A673 (cell line): ENCODE measurements around the gene DGKD. TPM values are rescaled to one million over a fixed set of nuclear protein-coding genes. Genes with fewer than 3 reads are reported as not detected.

Experiments
- BruUV-seq: library from RNA; stranded (reverse); fragments of 400-500 nt; replicated peaks from 2 replicates; lab custom pipeline; 2021; lab: Mats Ljungman, UMichigan
- CTCF ChIA-PET: fragments of 300-600 bp; sonication (Branson Sonifier 250); formaldehyde crosslinking; loops from one replicate; lab custom pipeline; 2022; ENCODE audit warnings: antibody characterized with exemption; lab: Charles Lee
- POLR2A ChIA-PET: fragments of 300-600 bp; sonication (Branson Sonifier 250); formaldehyde crosslinking; loops from one replicate; lab custom pipeline; 2022; ENCODE audit warnings: antibody characterized with exemption; ENCODE audit not compliant: low non-redundant PET; lab: Charles Lee
- DNase-seq: peaks from one replicate; pipeline ENCODE4 v3.0.0-alpha.2; 2015; ENCODE audit warnings: low spot score
- H3K27ac ChIP-seq: fragments of 200-600 bp; sonication (generic); 2 replicates; pipeline ENCODE4 v1.5.1; 2016; ENCODE audit warnings: mixed run types, low read depth, mild to moderate bottlenecking, mixed read lengths, antibody characterized with exemption, low read length; ENCODE audit not compliant: poor library complexity, severe bottlenecking
- H3K27me3 ChIP-seq: fragments of 200-600 bp; sonication (generic); replicated peaks from 2 replicates; pipeline ENCODE4 v1.6.1; 2017; ENCODE audit warnings: mixed run types, low read depth, mild to moderate bottlenecking, mixed read lengths, antibody characterized with exemption, low read length; ENCODE audit not compliant: insufficient read depth, poor library complexity
- H3K36me3 ChIP-seq: fragments of 200-600 bp; sonication (generic); 2 replicates; pipeline ENCODE4 v1.6.1; 2016; ENCODE audit warnings: mixed run types, mild to moderate bottlenecking, mixed read lengths, antibody characterized with exemption, low read length; ENCODE audit not compliant: insufficient read depth, poor library complexity, severe bottlenecking
- H3K4me1 ChIP-seq: fragments of 200-600 bp; sonication (generic); 2 replicates; pipeline ENCODE4 v1.6.1; 2017; ENCODE audit warnings: mixed run types, mild to moderate bottlenecking, mixed read lengths, antibody characterized with exemption, low read length; ENCODE audit not compliant: insufficient read depth, poor library complexity, severe bottlenecking
- H3K4me3 ChIP-seq: fragments of 200-600 bp; sonication (generic); 2 replicates; pipeline ENCODE4 v1.5.1; 2016; ENCODE audit warnings: low read depth, mixed run types, mild to moderate bottlenecking, mixed read lengths, low read length; ENCODE audit not compliant: poor library complexity, severe bottlenecking
- H3K9me3 ChIP-seq: fragments of 200-600 bp; sonication (generic); 2 replicates; pipeline ENCODE4 v1.6.1; 2016; ENCODE audit warnings: mixed run types, low read depth, mild to moderate bottlenecking, mixed read lengths, antibody characterized with exemption, low read length; ENCODE audit not compliant: poor library complexity, severe bottlenecking
- EZH2 ChIP-seq: fragments of 200-600 bp; sonication (generic); IDR thresholded peaks from 2 replicates; pipeline ENCODE4 v1.6.1; 2017; ENCODE audit warnings: borderline replicate concordance, low read depth, mild to moderate bottlenecking, mixed read lengths, antibody characterized with exemption, low read length; ENCODE audit not compliant: poor library complexity, severe bottlenecking
- intact Hi-C: fragments of 100-400 bp; cut with micrococcal nuclease; formaldehyde crosslinking; loops from one replicate; pipeline ENCODE4 v1.10.0; 2022; ENCODE audit not compliant: unreplicated experiment
- total RNA-seq: library from RNA; stranded (reverse); gene quantifications from 2 replicates; pipeline ENCODE4 v1.2.3, GENCODE V29; 2021
- TF ChIP-seq, protein P1 (sequence below): fragments of 300-800, 200-600 bp; sonication (generic); conservative IDR thresholded peaks from 2 replicates; pipeline ENCODE4 v1.5.1; 2017; ENCODE audit warnings: low read depth, mild to moderate bottlenecking, antibody characterized with exemption, low read length, moderate library complexity, mixed read lengths

Gene DGKD
- total RNA-seq, 1 experiment from 2014 or later = 128 TPM

DNA sequence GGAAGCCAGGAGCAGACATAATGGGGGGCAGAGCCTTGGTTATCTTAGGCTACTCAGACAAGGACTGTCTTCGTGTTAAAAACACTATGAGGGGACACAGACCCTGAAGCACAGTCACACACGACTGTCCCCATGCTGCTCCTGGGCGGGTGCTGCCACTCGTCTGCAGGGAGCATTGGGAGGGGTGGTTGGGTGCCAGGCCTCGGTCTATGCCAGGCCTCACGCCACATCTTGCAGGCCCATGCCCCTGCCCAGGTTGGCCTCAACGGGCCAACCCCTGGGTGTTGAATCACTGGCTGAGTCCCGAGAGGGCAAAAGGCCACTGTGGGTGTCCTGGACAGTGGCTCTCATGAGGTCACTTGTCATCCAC lies 114.4 kb downstream of the DGKD start:
- no peaks in the 10 kb centered on the region for H3K4me1 ChIP-seq
- ChIA-PET POLR2A (no interaction called here), CTCF (no interaction called here)
- H3K27me3 ChIP-seq = no peaks in the 10 kb centered on the region
- DNase-seq = no peak
- H3K27ac ChIP-seq = no peak overlapping the region
- H3K36me3 ChIP-seq = peaks cover 45% of the 10 kb centered on the region
- H3K4me3 ChIP-seq = no peak overlapping the region
- TF ChIP-seq EZH2 = no peak
- TF ChIP-seq, protein P1, sequence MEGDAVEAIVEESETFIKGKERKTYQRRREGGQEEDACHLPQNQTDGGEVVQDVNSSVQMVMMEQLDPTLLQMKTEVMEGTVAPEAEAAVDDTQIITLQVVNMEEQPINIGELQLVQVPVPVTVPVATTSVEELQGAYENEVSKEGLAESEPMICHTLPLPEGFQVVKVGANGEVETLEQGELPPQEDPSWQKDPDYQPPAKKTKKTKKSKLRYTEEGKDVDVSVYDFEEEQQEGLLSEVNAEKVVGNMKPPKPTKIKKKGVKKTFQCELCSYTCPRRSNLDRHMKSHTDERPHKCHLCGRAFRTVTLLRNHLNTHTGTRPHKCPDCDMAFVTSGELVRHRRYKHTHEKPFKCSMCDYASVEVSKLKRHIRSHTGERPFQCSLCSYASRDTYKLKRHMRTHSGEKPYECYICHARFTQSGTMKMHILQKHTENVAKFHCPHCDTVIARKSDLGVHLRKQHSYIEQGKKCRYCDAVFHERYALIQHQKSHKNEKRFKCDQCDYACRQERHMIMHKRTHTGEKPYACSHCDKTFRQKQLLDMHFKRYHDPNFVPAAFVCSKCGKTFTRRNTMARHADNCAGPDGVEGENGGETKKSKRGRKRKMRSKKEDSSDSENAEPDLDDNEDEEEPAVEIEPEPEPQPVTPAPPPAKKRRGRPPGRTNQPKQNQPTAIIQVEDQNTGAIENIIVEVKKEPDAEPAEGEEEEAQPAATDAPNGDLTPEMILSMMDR = no peak
- intact Hi-C loops = no loop called here
- BruUV-seq = no TSS peak
- no peaks in the 10 kb centered on the region for H3K9me3 ChIP-seq

DNA sequence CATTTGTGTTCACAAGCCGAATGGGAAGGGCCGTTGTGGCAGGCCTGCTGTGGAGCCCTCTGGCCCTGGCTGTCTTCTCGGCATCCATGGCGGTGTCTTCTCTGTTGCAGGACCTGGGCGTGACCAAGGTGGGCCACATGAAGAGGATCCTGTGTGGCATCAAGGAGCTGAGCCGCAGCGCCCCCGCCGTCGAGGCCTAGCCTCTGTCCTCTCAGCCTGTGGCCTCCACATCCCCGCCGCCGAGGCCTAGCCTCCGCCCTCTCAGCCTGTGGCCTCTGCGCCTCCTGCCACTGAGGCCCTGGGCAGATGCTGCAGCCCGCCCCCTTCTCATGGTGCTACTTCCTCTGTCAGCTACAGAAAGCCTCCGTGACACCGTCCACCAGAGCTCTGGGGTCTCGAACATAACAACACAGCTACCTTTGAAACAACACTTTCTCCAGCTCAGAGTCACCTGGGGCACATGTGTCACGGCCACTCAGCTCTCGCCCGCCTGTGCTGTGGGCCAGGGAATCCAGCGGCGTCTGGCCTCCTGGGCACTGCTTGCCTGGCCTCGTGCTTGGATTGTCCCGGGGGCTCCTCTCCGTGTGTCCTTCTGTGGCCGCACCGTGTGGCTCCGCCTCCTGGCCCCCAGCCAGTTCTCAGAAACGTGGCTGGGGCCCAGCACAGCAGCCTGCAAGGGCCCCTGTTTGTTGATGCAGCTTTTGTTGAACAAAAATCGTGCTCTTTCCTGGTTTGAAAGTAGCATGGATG lies 115.1 kb downstream of the DGKD start:
- intact Hi-C loops = no loop called here
- no peaks in the 10 kb centered on the region for H3K27me3 ChIP-seq
- ChIA-PET POLR2A (no interaction called here), CTCF (no interaction called here)
- no TSS peak for BruUV-seq
- no peaks in the 10 kb centered on the region for H3K9me3 ChIP-seq
- no peak overlapping the region for H3K27ac ChIP-seq
- H3K36me3 ChIP-seq = peaks cover 39% of the 10 kb centered on the region
- H3K4me1 ChIP-seq = no peaks in the 10 kb centered on the region
- no peak for TF ChIP-seq EZH2
- TF ChIP-seq, protein P1 = no peak
- DNase-seq = no peak
- no peak overlapping the region for H3K4me3 ChIP-seq

DNA sequence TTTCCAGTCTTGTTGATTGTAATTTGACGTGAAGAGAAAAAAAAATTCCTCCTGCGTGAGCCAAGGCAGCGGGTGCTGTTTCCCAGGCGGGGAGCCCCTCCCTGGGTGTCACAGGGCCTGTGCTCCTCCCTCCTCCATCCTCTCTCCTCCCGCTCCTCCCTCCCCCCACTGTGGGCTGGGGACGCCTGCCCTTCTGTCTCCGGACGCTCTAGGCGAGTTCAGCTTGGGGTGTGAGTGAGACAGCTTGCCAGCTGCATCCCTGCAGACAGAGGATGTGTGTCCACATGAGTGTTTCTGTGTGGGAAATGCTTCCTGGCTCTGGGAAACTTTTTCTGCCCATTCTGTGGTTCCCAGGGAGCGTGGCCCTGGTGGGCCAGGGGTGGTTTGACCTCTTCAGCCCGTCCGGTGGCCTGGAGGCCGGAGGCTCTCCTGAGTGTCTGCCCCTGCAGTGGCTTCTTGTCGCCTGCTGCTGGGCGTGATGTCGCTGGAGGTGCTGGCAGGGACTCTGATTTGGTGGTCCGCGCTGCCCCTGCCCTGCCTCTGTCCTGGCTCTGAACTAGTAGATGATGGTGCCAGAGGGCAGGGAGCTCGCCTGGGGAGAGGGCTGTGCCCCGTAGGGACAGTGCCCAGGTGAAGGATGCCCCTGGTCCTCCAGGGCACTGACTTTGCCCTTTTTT lies 115.9 kb downstream of the DGKD start:
- H3K27me3 ChIP-seq = no peaks in the 10 kb centered on the region
- ChIA-PET CTCF (no interaction called here), POLR2A (no interaction called here)
- no peak overlapping the region for H3K27ac ChIP-seq
- intact Hi-C loops = no loop called here
- H3K36me3 ChIP-seq = peaks cover 34% of the 10 kb centered on the region
- H3K4me1 ChIP-seq = no peaks in the 10 kb centered on the region
- no TSS peak for BruUV-seq
- H3K9me3 ChIP-seq = no peaks in the 10 kb centered on the region
- no peak for TF ChIP-seq EZH2
- no peak overlapping the region for H3K4me3 ChIP-seq
- DNase-seq = no peak
